HG03097 (cell line): ENCODE results near the gene SLC35F4.

Experiments
- ATAC-seq: cut with Tn5 transposase; IDR thresholded peaks from one replicate; pipeline ENCODE4 v1.9.1; 2021; ENCODE audit not compliant: unreplicated experiment, low FRiP score

SLC35F4 gene

DNA sequence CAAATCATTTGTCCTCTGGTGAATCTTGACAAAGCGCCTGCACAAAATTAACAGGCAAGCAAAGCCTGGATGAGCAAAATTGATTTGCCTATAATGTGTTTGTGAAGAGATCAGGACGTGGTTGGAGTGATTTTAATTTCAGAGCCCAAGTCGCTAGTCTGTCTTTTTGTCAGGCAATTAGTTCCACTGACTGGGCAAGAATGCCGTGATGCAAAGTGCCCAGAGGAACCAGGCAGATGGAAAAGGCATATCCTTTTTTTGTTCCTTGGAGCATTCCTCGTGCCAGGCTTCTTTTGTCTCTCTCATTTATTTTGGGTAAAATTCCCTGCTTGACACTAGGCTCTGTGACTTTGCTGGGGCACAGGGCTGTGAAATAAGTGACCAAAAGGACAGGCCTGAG lies 306.3 kb downstream of the SLC35F4 start:
- ATAC-seq, result no peak

GRCh38 chr14:57549765-57550420 lies 316.0 kb downstream of the SLC35F4 start:
- peak; percentile 78 for ATAC-seq

- ATAC-seq, result no peak
These were observed 316.8 kb downstream of the SLC35F4 start for GRCh38 chr14:57549016-57549564.

GRCh38 chr14:57547131-57547530 lies 318.8 kb downstream of the SLC35F4 start:
- no peak for ATAC-seq

DNA sequence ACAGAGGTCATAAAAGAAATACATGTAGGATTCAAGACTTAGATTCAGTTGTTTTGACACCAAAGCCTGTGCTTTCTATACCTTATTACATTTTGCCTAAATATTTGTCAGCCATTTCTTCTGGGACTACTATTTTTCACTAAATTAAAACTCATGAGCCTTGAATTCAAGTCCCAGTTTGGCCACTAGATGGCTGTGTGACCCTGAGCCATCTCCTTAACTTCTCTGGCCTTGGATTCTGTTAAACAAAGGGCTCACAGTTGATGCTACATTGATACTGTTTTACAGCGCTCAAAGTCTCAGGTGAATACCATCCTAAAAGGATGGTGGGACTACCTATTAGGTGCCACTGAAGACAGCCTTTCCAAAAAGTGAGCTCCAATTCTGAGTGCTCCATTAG lies 332.7 kb downstream of the SLC35F4 start:
- peak; percentile 56 for ATAC-seq

DNA sequence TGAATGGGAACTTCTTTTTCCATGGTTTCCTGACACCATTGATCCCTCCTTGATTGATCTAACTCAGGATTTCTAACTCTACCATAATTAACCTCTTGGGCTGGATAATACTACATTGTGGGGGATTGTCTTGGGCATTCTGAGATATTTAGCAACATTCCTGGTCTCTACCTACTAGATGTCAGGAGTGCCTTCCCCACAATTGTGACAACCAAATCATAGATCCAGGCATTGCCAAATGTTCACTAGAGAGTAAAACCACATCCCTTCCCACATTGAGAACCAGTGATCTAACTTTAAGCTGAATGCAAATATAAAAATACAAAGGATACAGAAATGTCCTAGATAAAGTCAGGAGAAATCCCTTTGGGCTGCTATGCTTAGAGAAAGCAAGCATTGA lies 335.3 kb downstream of the SLC35F4 start:
- ATAC-seq, result no peak

DNA sequence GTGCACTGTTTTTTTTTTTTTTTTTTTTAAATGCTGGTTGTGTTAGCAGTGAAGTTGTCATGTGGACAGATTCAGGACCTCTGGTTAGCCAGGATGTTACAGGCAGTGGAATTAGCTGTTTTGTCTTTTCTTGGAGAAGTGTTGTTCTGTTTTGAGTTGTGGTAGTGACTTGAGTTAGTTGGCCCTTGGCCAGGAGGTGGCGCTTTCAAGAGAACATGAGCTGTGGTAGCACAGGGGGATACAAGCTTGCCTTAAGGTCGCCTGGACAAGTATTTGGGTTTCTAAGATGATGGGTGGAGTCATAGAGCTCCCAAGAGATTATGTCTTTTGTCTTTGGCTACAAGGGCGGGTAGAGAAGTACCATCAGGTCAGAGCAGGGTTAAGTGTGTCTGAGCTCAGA lies 338.9 kb downstream of the SLC35F4 start:
- no peak for ATAC-seq

GRCh38 chr14:57519043-57519442 lies 346.8 kb downstream of the SLC35F4 start:
- ATAC-seq, result no peak
